Spinal cord (tissue), 10 donors: ENCODE data around the gene PLPPR3. TPM values are rescaled to one million over a fixed set of nuclear protein-coding genes. Genes with fewer than 3 reads are reported as not detected.

Experiments
- DNase-seq, 6 donors: peaks; one replicate each; pipeline versions ENCODE4 v3.0.0 to v3.0.0-alpha.2; 2013 to 2015; ENCODE audit warnings: low spot score in 6 of 6, low read depth in 4 of 6
- H3K27ac ChIP-seq: one replicate; pipeline ENCODE4 v1.5.1; 2013; ENCODE audit warnings: low read depth, low read length, control low read depth
- H3K27me3 ChIP-seq: one replicate; pipeline ENCODE4 v1.6.1; 2013; ENCODE audit warnings: low read length; ENCODE audit not compliant: control insufficient read depth, insufficient read depth
- H3K36me3 ChIP-seq: one replicate; pipeline ENCODE4 v1.6.1; 2013; ENCODE audit warnings: low read length; ENCODE audit not compliant: control insufficient read depth, insufficient read depth
- H3K4me1 ChIP-seq: one replicate; pipeline ENCODE4 v1.6.1; 2013; ENCODE audit warnings: low read length; ENCODE audit not compliant: control insufficient read depth, insufficient read depth
- H3K4me3 ChIP-seq: one replicate; pipeline ENCODE4 v1.5.1; 2013; ENCODE audit warnings: low read depth, low read length, control low read depth
- H3K9me3 ChIP-seq: one replicate; pipeline ENCODE4 v1.6.1; 2013; ENCODE audit warnings: low read length; ENCODE audit not compliant: control insufficient read depth, insufficient read depth
- WGBS: methylation state at CpG from one replicate; pipeline ENCODE4 v1.1.5; 2013; ENCODE audit warnings: missing lambda C conversion rate; ENCODE audit not compliant: insufficient coverage; 5-methylcytosine and 5-hydroxymethylcytosine counted together
- polyA plus RNA-seq, 2 donors: library from polyadenylated mRNA; unstranded; fragments of 120-200 nt; gene quantifications; one replicate each; pipeline ENCODE4 v1.2.1, GENCODE V29; 2013; ENCODE audit not compliant: insufficient read length in 2 of 2
- total RNA-seq, 2 donors: library from RNA; depleted of rRNA in 1 of 2; stranded (reverse); fragments of 120-200 nt in 1 of 2; fragments of >200 nt in 1 of 2; gene quantifications; one replicate each; pipeline versions ENCODE4 v1.2.3 to v1.2.4, GENCODE V29; 2013 to 2014
- donor health status: healthy.

Gene PLPPR3
- total and polyA plus RNA-seq, 4 donors, result 26.1 to 245 (median 115) TPM

DNA sequence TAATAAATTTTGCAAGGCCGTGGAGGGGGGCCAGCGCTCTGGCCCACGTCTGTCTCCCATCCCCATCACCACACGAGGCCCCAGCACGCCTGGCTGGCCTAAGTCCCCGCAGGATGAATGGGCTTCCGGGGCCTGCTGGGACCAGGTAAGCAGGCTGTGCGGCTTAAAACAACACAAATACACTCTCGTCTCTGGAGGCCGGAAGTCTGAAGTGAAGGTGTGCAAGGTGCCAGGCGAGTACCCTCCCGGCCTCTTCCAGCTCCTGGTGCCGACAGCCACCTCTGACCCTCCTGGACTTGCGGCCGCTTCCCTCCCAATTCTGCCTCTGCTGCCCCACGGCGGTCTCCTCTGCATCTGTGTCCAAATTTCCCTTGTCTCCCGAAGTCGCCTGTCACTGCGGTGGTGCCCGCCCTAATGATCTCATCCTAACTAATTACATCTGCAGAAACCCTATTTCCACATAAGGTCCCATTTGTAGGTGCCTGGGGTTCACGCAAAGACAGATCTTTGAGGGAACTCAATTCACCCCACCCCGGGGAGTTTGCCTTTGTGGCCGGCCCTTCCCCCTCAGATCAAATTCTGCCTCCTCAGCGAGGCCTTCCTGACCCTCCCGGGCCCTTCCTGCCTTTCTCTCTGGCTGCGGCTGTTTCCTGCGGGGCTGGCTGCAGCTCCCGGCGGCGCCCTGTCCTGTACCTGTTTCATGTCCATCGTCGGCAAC is 32.6 kb downstream of the PLPPR3 start:
- H3K36me3 ChIP-seq, result no peaks in the 10 kb centered on the region
- WGBS, result 29% methylated on average over 33 of the region's 33 CpGs
- peak overlapping the region; percentile 73 for H3K27ac ChIP-seq
- H3K9me3 ChIP-seq, result no peaks in the 10 kb centered on the region
- DNase-seq, result peak in 2 of 6 donors; percentile 32 to 60
- H3K27me3 ChIP-seq, result no peaks in the 10 kb centered on the region
- no peak overlapping the region for H3K4me3 ChIP-seq
- peaks cover 40% of the 10 kb centered on the region for H3K4me1 ChIP-seq

DNA sequence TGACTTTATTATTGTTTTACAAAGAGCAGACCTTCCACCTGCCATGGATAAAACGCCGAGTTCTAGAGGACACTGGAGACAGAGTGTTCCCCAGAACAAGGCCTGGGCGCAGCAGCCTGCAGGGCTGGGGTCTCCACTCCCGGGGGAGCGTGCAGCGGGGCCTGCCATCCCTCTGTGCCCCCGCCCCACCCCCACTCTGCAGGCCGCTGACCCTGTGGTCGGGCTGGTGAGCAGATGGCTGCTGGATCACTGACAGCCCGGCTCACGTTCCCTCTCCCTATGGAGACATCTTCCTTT is 33.1 kb downstream of the PLPPR3 start:
- DNase-seq, result no peak
- Histone ChIP-seq H3K27ac (peak overlapping the region; percentile 73), H3K27me3 (no peaks in the 10 kb centered on the region), H3K4me1 (peaks cover 40% of the 10 kb centered on the region), H3K4me3 (no peak overlapping the region), H3K36me3 (no peaks in the 10 kb centered on the region), H3K9me3 (no peaks in the 10 kb centered on the region)
- WGBS, result 50% methylated on average over 11 of the region's 11 CpGs

DNA sequence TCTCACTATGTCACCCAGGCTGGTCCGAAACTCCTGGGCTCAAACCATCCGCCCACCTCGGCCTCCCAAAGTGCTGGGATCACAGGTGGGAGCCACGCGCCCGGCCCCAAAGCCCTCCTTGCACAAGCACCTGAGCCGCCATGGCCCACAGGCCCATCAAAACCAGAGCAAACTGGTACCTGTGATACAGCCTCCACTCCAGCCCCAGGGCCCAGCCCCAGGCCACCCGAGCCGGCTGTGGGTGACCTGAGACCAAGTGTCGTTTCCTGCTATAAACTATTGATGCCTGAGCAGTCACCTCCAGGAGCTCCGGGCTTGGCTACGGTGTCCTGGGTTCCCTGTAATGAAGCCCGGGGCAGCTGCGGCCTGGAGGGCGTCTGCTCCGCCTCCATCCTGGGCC is 34.2 kb downstream of the PLPPR3 start:
- WGBS, result 82% methylated on average over 14 of the region's 16 CpGs
- H3K9me3 ChIP-seq, result no peaks in the 10 kb centered on the region
- no peak overlapping the region for H3K4me3 ChIP-seq
- DNase-seq, result no peak
- H3K36me3 ChIP-seq, result no peaks in the 10 kb centered on the region
- H3K4me1 ChIP-seq, result peaks cover 46% of the 10 kb centered on the region
- peaks cover 3% of the 10 kb centered on the region for H3K27me3 ChIP-seq
- H3K27ac ChIP-seq, result no peak overlapping the region

DNA sequence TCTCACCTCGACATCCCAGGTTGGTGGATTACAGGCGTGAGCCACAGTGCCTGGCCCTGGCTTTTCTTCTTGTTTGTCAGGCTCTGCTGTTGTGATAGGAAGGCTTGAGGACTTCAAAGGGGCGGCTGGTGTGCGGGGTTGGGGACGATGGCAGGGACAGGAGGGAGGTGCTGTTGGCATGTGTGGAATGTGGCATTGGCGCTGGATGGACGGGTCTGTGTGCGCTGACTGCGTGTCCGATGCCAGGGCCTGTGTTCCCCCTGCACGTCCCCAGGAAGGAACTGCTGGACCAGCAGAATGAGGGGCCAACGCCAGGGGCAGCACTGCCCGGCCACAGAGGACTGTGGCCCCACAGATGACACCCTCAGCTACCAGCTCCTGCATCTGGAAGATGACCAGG is 37.2 kb downstream of the PLPPR3 start:
- no peak for DNase-seq
- WGBS, result 87% methylated on average over 13 of the region's 13 CpGs
- Histone ChIP-seq H3K9me3 (no peaks in the 10 kb centered on the region), H3K36me3 (no peaks in the 10 kb centered on the region), H3K4me3 (no peak overlapping the region), H3K27ac (no peak overlapping the region), H3K4me1 (peaks cover 37% of the 10 kb centered on the region), H3K27me3 (peaks cover 9% of the 10 kb centered on the region)

DNA sequence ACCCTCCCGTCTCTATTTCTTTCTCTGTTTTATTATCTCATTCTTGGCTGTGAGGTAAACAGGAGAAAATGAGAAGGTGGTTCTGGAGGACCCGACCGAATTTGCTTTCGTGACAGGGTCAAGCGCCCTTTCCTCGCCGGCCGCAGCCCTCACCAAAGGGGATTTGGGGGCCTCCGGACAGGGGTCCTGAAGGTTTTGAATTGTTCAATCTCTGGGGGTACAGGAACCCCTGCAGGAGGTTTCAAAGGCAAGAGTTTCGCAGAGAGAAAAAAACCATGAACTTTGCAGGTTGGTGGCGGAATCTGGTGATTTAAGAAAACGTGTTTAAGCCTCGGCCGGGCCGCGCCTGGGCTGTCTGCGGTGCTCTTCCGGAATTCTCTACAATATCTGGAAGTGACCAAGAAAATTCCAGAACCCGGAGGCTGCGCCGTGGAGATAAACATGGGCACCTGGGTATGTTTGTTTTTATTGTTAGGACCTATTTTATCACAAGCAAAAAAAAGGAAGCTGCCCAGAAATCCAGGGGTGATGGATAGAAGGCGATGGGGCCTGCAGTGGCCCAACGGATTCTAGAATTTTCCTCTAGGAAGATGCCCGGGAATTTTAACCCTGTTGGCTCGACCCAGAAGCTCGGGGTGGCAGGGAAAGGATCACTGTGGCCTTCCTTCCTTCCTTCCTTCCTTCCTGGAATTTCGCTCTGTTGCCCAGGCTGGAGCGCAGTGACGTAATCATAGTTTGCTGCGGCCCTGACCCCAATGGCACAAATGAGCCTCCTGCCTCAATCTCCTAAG is 38.7 kb downstream of the PLPPR3 start:
- peaks cover 9% of the 10 kb centered on the region for H3K27me3 ChIP-seq
- peak overlapping the region; percentile 71 for H3K27ac ChIP-seq
- no peaks in the 10 kb centered on the region for H3K9me3 ChIP-seq
- no peaks in the 10 kb centered on the region for H3K36me3 ChIP-seq
- peak overlapping the region; percentile 9 for H3K4me3 ChIP-seq
- no peak for DNase-seq
- H3K4me1 ChIP-seq, result peaks cover 28% of the 10 kb centered on the region
- WGBS, result 75% methylated on average over 29 of the region's 30 CpGs

DNA sequence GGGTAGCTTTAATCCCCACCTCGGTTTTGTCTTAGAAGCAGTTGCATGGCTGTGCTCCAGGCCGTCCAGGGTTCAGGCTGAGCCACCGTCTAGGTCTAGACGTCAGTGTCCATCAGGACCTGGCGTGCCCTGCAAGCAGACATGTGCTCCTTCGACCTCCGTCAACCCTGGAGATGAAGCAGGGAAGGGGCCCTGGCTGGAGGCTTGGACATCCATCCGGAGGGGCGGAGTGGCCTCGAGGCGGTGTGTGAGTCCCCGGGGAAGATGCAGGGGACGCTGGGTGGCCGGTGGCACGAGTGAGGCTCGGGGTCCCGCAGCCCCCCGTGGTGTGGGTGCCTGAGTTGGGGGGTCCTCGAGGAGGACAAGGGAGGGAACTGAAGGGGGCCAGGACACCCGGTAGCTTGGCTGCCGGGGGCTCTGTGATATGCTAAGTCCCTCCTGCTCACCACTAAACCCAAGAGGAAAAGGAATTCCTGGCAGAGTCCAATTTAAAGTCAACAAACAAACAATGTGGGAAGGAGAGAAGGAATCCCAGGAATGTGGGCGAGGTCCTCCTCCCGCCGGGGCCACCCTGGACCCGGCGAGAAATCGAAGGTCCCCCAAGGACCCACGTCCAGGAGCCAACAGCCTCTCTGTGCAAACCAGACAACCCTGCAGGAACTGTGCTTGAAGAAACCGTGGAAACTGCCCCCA is 39.4 kb downstream of the PLPPR3 start:
- H3K4me3 ChIP-seq, result peak overlapping the region; percentile 9
- H3K4me1 ChIP-seq, result peaks cover 22% of the 10 kb centered on the region
- no peaks in the 10 kb centered on the region for H3K9me3 ChIP-seq
- WGBS, result 21% methylated on average over 25 of the region's 29 CpGs
- H3K27ac ChIP-seq, result peak overlapping the region; percentile 71
- peak in 1 of 6 donors; percentile 50 for DNase-seq
- peaks cover 9% of the 10 kb centered on the region for H3K27me3 ChIP-seq
- H3K36me3 ChIP-seq, result no peaks in the 10 kb centered on the region

DNA sequence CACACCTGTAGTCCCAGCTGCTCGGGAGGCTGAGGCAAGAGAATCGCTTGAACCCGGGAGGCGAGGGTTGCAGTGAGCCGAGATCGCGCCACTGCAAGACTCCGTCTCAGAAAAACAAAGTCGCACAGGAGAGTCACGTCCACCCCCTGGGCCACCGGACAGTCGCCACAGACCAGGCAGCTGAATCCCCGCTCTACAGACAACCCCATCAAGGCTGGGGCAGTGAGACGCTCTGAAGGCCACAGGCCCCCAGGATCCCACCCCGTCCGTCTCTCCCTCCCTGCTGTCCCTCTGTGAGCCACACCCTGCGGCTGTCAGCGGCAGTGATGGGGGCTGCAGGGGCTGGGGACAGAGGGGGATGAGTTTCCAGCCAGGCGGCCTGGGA is 40.0 kb downstream of the PLPPR3 start:
- H3K36me3 ChIP-seq, result no peaks in the 10 kb centered on the region
- H3K9me3 ChIP-seq, result no peaks in the 10 kb centered on the region
- no peak for DNase-seq
- no peak overlapping the region for H3K4me3 ChIP-seq
- peak overlapping the region; percentile 71 for H3K27ac ChIP-seq
- peaks cover 22% of the 10 kb centered on the region for H3K4me1 ChIP-seq
- peaks cover 9% of the 10 kb centered on the region for H3K27me3 ChIP-seq
- WGBS, result 90% methylated on average over 15 of the region's 19 CpGs

DNA sequence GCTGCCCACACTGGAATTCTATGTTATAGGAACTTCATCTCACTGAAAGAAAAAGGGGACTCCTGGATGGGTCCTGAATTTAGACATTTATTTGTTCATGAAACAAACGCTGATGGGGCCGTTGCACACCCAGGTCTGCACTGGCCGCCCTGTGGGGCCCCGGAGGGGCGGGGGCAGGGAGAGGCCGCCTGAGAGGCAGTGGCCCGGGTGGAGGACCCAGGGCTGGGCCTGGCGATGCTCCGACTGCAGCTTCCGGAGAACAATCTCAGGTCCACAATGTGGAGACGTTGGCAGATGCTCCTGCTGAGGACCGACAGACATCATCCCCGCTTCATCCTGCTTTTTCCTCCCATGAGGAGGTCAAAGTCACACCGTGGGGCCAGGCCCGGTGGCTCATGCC is 40.8 kb downstream of the PLPPR3 start:
- no peak overlapping the region for H3K4me3 ChIP-seq
- H3K27me3 ChIP-seq, result peaks cover 9% of the 10 kb centered on the region
- H3K9me3 ChIP-seq, result no peaks in the 10 kb centered on the region
- no peak overlapping the region for H3K27ac ChIP-seq
- WGBS, result 83% methylated on average over 15 of the region's 15 CpGs
- DNase-seq, result no peak
- H3K4me1 ChIP-seq, result peaks cover 22% of the 10 kb centered on the region
- no peaks in the 10 kb centered on the region for H3K36me3 ChIP-seq

DNA sequence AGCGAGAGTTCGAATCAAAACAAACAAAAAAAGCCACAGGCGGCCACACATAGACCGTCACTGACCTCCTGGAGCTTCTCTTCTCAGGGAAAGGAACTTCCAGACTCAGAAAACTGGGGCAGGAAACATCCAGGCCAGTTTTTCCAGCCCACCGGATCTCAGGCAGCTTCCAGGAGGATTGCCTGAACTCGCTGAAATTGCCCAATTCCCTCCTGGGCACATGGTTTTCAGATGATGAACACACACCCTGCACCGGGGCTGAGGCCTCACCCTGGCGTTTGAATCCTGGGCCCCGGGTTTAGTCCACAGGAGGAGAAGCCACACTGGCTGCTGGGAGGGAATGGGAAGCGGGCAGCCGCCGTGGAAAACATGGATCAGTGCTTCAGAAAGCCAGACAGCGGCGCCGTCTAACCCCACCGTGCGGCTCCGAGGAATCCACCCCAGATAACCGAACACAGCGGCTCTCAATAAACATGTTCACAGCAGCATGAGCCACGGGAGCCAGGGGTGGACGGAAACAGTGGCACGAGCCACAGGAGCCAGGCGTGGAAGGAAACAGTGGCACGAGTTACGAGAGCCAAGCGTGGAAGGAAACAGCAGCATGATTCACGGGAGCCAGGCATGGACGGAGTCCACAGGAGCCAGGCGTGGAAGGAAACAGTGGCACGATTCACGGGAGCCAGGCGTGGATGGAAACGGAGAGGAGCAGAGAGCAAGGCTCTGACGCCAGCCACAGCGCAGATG is 42.7 kb downstream of the PLPPR3 start:
- Histone ChIP-seq H3K4me1 (peaks cover 22% of the 10 kb centered on the region), H3K9me3 (no peaks in the 10 kb centered on the region), H3K27ac (peak overlapping the region; percentile 29), H3K4me3 (no peak overlapping the region), H3K36me3 (no peaks in the 10 kb centered on the region), H3K27me3 (peaks cover 9% of the 10 kb centered on the region)
- DNase-seq, result peak in 2 of 6 donors; percentile 23 to 54
- WGBS, result 63% methylated on average over 36 of the region's 36 CpGs
